GM13977 (cell line): Measurements from ENCODE around the gene ANXA8.
"Not testable (repeated sequence)": the region's sequence is repeated elsewhere in the genome, so short reads cannot be mapped to it uniquely, and the experiment has no call there.

ENCODE experiments used
- DNase-seq: peaks from one replicate; pipeline ENCODE4 v3.0.0; 2012; ENCODE audit warnings: low spot score
- in situ Hi-C: fragments of 300-500 bp; cut with MboI; formaldehyde crosslinking; loops from one replicate; pipeline ENCODE4 v1.12.0; 2022; ENCODE audit warnings: low sequenced_read_pairs, low pct_unique_long_range_greater_than_20kb, mixed read lengths, inconsistent platforms; ENCODE audit not compliant: unreplicated experiment
- TF ChIP-seq, protein P1 (sequence below): IDR thresholded peaks from 2 replicates; pipeline ENCODE4 v1.5.1; 2012; ENCODE audit warnings: mild to moderate bottlenecking, control low read depth; ENCODE audit not compliant: insufficient read depth; ENCODE audit errors: extremely low read depth, missing control alignments

ANXA8 gene

DNA sequence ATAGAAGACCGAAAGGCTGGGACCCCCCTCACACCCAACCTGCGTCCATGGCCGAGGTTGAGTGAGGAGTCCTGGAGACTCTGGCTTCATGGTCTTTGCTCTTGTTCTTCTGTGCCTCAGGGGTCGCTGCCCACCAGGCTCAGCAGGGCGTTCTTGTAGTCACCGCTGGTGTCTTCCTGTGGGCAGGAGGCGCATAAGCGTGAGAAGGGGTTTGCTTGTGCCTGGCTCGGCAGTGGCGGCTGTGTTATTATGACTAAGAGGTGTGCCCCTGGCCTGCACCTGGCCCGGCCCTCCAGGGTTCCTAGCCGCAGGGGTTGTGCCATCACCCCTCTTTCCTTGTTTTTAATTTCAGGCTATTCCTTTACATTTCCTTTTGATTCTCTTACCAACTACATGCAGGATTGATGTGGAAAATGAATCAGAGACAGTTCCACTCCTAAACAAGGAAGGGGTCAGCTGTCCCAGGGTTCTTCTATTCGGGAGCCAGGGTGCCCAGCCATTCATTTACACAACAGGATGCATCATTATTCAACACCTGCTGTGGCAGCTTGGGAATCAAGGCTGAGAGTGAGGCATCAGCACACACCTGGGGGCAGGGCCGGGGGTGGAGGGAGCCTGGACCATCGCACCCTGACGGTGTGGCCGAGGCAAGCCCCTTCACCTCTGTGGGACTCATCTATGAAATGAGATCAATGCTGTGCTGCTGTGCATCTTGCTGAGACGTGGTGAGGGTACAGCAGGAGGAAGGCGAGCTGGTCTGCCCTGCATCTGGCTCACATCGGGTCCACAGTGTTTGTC lies 15.0 kb downstream of the ANXA8 start:
- in situ Hi-C loops, DNase-seq: not testable (repeated sequence)

GRCh38 chr10:47467957-47468356 lies 16.0 kb downstream of the ANXA8 start:
- in situ Hi-C loops, DNase-seq: not testable (repeated sequence)

DNA sequence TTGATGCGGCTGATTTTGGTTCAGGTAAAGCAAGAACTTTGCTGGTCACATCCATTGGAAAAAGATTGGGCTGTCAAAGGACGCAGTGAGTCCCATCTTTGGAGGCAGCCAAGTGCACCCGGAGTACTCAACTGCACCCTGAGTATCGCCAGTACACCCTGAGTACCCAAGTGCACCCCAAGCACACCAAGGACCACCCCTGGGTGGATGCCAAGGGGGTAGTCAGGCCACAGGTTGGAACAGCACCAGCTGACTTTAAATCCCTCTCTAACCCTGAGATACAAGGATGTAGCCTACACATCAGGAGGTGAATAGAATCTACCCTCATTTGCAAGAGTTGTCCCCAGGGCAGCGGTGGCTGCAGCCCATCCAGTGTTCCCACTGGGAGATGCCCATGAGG lies 16.5 kb downstream of the ANXA8 start:
- in situ Hi-C loops, DNase-seq: not testable (repeated sequence)

DNA sequence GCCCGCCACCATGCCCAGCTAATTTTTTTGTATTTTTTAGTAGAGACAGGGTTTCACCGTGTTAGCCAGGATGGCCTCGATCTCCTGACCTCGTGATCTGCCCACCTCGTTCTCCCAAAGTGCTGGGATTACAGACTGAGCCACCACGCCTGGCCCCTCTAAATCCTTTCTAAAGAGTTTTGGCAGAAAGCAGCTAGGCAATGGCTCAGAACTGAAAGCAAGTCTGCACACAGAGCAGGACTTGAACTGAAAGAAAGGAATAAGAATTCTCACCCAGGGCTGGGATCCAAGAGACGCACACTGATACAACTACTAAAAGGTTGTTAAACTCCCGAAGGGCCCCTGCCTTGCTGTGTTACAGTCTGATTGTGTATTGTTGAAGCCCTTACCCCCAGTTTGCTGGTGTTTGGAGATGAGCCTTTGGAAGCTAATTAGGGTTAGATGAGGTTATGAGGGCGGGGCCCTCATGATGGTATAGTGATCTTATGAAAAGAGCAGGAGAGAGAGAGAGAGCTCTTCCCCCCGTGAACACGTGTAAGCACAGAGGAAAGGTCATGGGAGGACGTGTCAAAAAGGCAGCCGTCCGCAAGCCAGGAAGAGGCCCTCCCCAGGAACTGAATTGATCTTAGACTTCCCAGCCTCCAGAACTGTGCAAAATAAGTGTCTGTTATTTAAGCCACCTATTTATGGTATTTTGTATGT lies 18.5 kb downstream of the ANXA8 start:
- DNase-seq, in situ Hi-C loops: not testable (repeated sequence)

GRCh38 chr10:47462577-47463358 lies 21.1 kb downstream of the ANXA8 start:
- in situ Hi-C loops, DNase-seq: not testable (repeated sequence)

DNA sequence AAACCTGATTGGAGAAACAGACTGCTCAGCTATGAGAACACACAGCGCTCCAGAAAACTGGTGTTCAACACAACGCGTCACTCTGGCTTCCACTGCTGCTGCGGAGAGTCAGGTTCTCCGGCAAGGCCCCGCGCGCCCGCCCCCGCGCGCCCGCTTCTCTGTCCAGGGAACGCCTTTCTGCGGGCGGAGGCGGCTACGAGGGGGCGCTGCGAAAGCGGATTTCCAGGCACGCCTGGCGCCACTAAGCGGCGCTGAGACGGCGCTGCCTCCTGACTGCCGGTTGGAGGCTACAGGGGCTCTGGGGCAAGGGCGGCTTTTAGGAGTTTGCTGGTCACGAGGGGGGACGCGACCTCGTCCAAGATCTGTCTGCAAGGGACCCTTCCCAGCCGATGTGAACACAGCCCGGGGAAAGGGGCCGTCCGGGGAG lies 22.6 kb downstream of the ANXA8 start:
- in situ Hi-C loops, DNase-seq: not testable (repeated sequence)

DNA sequence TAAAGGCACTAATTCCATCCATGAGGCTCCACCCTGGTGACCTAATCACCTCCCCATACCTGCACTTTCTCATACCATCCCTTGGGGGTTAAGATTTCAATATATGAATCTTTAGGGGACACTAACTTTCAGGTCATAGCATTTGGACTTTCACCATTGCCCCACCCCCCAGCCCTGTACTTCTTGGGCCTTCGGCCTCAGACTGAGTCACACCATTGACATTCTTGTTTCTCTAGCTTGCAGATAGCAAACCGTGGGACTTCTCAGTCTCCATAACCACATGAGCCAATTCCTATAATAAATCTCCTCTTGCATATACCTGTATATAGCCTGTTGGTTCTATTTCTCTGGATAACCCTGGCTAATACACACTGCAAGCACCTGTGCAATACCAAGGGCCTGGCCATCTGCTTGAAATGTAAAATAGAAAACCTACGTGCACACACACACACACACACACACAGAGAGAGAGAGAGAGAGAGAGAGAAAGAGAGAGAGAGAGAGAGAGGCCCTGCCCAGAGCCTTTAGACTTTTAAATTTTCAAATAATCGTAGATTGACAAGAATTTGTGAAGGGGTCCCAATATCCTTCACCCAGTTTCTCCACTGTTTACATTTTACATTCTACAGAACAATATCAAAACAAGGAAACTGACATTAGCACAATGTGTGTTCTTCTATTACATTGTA lies 25.3 kb downstream of the ANXA8 start:
- TF ChIP-seq, protein P1, sequence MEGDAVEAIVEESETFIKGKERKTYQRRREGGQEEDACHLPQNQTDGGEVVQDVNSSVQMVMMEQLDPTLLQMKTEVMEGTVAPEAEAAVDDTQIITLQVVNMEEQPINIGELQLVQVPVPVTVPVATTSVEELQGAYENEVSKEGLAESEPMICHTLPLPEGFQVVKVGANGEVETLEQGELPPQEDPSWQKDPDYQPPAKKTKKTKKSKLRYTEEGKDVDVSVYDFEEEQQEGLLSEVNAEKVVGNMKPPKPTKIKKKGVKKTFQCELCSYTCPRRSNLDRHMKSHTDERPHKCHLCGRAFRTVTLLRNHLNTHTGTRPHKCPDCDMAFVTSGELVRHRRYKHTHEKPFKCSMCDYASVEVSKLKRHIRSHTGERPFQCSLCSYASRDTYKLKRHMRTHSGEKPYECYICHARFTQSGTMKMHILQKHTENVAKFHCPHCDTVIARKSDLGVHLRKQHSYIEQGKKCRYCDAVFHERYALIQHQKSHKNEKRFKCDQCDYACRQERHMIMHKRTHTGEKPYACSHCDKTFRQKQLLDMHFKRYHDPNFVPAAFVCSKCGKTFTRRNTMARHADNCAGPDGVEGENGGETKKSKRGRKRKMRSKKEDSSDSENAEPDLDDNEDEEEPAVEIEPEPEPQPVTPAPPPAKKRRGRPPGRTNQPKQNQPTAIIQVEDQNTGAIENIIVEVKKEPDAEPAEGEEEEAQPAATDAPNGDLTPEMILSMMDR: no peak
- in situ Hi-C loops: no loop called here
- no peak for DNase-seq

DNA sequence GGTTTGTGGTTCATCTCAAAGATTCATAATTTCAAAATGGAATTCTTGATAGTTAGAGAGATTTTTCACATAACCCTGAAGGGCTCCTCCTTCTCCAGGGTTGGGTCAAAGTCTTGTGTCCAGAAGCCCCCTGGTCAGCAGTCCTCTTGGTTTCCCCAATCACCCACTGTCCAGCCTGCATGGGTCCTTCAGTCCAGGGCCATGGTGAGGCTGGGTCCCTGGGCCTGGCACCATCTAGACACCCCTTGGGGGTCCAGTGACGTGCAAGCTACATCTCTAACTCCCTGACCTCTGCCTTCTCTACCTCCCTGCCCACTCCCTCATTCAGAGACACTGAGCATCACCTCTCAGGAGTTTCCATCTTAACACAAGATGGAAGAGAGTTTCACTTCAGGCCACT lies 26.1 kb downstream of the ANXA8 start:
- in situ Hi-C loops: no loop called here
- TF ChIP-seq, protein P1: no peak
- DNase-seq: no peak

DNA sequence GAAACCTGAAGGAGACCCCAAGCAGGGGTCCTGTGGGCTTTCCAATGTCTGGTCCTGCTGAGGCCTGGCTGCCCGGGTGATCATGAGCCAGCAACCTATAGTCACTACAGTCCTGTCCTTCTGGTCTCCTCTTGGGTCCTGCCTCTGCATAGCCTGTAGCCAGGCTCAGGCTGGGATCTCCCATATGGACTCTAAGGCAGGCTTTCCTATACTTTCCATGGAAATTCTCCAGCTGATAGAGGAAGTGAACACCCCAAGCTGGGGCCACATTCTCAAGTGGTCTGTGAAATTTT lies 26.4 kb downstream of the ANXA8 start:
- TF ChIP-seq, protein P1: no peak
- DNase-seq: no peak
- in situ Hi-C loops: no loop called here
